ENCODE measurements around the gene LYPD3. TPM values are rescaled to one million over a fixed set of nuclear protein-coding genes. Genes with fewer than 3 reads are reported as not detected.

LYPD3 gene
- total and polyA plus RNA-seq, 10 of the 15 experiments (the other 5 are each of a cell fraction or from before 2014, with no cell fraction given), result 0.03 to 0.28 (median 0.12) TPM; not detected in 6

- no peaks in the 10 kb centered on the region for H3K36me3 ChIP-seq (ENCODE audit: control insufficient read depth in 2 of 2, insufficient read depth in 2 of 2, low read length in 1 of 2)
- no peak overlapping the region for H3K4me3 ChIP-seq
- RAD21 ChIA-PET (ENCODE audit: unreplicated experiment), result interaction anchor here (9.1 kb wide), 1 partner anchor 74 kb away, joined by 186 read pairs; no protein-coding TSS in a partner anchor
- H3K9ac ChIP-seq (ENCODE audit: control insufficient read depth, insufficient read depth, low read length), result no peak overlapping the region
- H3K4me2 ChIP-seq (ENCODE audit: control insufficient read depth, insufficient read depth), result no peak overlapping the region
- no peak overlapping the region for H3K27ac ChIP-seq (ENCODE audit: control insufficient read depth, insufficient read depth)
- no peaks in the 10 kb centered on the region for H4K20me1 ChIP-seq (ENCODE audit: control insufficient read depth, insufficient read depth)
- CTCF ChIA-PET, result interaction anchor here (1.1 to 6.6 kb wide), 4 partner anchors 12 to 150 kb away, joined by 3 to 393 read pairs (median 12); no protein-coding TSS in a partner anchor
- TF ChIP-seq, protein P1, sequence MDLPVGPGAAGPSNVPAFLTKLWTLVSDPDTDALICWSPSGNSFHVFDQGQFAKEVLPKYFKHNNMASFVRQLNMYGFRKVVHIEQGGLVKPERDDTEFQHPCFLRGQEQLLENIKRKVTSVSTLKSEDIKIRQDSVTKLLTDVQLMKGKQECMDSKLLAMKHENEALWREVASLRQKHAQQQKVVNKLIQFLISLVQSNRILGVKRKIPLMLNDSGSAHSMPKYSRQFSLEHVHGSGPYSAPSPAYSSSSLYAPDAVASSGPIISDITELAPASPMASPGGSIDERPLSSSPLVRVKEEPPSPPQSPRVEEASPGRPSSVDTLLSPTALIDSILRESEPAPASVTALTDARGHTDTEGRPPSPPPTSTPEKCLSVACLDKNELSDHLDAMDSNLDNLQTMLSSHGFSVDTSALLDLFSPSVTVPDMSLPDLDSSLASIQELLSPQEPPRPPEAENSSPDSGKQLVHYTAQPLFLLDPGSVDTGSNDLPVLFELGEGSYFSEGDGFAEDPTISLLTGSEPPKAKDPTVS (IDR thresholded peaks at IDR 0.05; ENCODE audit: low read depth, low read length), result no peak
- TF ChIP-seq, protein P2, sequence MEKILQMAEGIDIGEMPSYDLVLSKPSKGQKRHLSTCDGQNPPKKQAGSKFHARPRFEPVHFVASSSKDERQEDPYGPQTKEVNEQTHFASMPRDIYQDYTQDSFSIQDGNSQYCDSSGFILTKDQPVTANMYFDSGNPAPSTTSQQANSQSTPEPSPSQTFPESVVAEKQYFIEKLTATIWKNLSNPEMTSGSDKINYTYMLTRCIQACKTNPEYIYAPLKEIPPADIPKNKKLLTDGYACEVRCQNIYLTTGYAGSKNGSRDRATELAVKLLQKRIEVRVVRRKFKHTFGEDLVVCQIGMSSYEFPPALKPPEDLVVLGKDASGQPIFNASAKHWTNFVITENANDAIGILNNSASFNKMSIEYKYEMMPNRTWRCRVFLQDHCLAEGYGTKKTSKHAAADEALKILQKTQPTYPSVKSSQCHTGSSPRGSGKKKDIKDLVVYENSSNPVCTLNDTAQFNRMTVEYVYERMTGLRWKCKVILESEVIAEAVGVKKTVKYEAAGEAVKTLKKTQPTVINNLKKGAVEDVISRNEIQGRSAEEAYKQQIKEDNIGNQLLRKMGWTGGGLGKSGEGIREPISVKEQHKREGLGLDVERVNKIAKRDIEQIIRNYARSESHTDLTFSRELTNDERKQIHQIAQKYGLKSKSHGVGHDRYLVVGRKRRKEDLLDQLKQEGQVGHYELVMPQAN (conservative IDR thresholded peaks at IDR 0.05), result no peak
- TF ChIP-seq, protein P3, sequence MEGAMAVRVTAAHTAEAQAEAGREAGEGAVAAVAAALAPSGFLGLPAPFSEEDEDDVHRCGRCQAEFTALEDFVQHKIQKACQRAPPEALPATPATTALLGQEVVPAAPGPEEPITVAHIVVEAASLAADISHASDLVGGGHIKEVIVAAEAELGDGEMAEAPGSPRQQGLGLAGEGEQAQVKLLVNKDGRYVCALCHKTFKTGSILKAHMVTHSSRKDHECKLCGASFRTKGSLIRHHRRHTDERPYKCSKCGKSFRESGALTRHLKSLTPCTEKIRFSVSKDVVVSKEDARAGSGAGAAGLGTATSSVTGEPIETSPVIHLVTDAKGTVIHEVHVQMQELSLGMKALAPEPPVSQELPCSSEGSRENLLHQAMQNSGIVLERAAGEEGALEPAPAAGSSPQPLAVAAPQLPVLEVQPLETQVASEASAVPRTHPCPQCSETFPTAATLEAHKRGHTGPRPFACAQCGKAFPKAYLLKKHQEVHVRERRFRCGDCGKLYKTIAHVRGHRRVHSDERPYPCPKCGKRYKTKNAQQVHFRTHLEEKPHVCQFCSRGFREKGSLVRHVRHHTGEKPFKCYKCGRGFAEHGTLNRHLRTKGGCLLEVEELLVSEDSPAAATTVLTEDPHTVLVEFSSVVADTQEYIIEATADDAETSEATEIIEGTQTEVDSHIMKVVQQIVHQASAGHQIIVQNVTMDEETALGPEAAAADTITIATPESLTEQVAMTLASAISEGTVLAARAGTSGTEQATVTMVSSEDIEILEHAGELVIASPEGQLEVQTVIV (IDR thresholded peaks at IDR 0.05; ENCODE audit: borderline replicate concordance, partially characterized antibody), result no peak
- TF ChIP-seq CEBPZ (IDR thresholded peaks at IDR 0.05; ENCODE audit: low read depth, low read length) (no peak), GATAD2B (conservative IDR thresholded peaks at IDR 0.05; ENCODE audit: low read depth) (no peak), MXI1 (IDR thresholded peaks at IDR 0.05; ENCODE audit: low read depth, low read length) (no peak), SUZ12 (IDR thresholded peaks at IDR 0.05; ENCODE audit: unreplicated experiment) (no peak), MAX (IDR thresholded peaks at IDR 0.05; ENCODE audit: low read depth, low read length) (no peak)
- no peaks in the 10 kb centered on the region; the same call in 2 of the 3 replicates for H3K9me3 ChIP-seq (replicated peaks; ENCODE audit: control insufficient read depth, insufficient read depth, low read length)
- no peak overlapping the region for H2AFZ ChIP-seq (ENCODE audit: control insufficient read depth, low read depth, low read length)
- no peaks in the 10 kb centered on the region for H3K79me2 ChIP-seq (ENCODE audit: control insufficient read depth, insufficient read depth, low read length)
- in situ Hi-C loops (cut with MboI) (loop anchor here (5.0 to 10.0 kb wide), 2 partner anchors 78 to 360 kb away; partner anchors contain the start of gene LYPD5), intact Hi-C loops (cut with micrococcal nuclease; ENCODE audit: unreplicated experiment) (loop anchor here (5.0 to 10.0 kb wide), 3 partner anchors 58 to 340 kb away; partner anchors contain the start of genes KCNN4 and PHLDB3)
- BruUV-seq (replicated peaks), result no TSS peak
- H3K27me3 ChIP-seq (replicated peaks in 1 of 2; ENCODE audit: control insufficient read depth in 2 of 2, insufficient read depth in 2 of 2, low read length in 1 of 2), result peaks cover 0 to 2% of the 10 kb centered on the region in 2 experiments; a peak in 1 of 4 replicates
- SMC1A ChIA-PET (ENCODE audit: uncharacterized antibody, unreplicated experiment), result interaction anchor here (1.5 to 6.3 kb wide), 3 partner anchors 12 to 75 kb away, joined by 3 to 194 read pairs (median 5); no protein-coding TSS in a partner anchor
- no peaks in the 10 kb centered on the region for H3K4me1 ChIP-seq (ENCODE audit: control insufficient read depth, insufficient read depth, low read length)
- FAIRE-seq (no peak), ATAC-seq (no peak), DNase-seq (ENCODE audit: low read depth, low spot score) (no peak)
- POLR2A ChIA-PET, result interaction anchor here (1.0 kb wide), 1 partner anchor 19 kb away, joined by 3 read pairs; no protein-coding TSS in a partner anchor
- WGBS (ENCODE audit: insufficient coverage, insufficient replicate concordance, low lambda C conversion rate, missing lambda C conversion rate), result 63% methylated on average over 15 of the region's 15 CpGs
Observed at GRCh38 chr19:43444531-43445287, 20.7 kb downstream of the LYPD3 start.

Measured in GM12878 (cell line).